Suprapubic skin (tissue), 4 donors: ENCODE measurements around the gene PCDH15. TPM values are rescaled to one million over a fixed set of nuclear protein-coding genes. Genes with fewer than 3 reads are reported as not detected.

Experiments used
- DNase-seq, 2 donors: peaks; one replicate each; pipeline ENCODE4 v3.0.0-alpha.2; 2019; ENCODE audit warnings: low spot score in 2 of 2
- H3K27ac ChIP-seq: fragments of 200-600 bp; sonication (generic); one replicate; pipeline ENCODE4 v1.5.1; 2019
- H3K27me3 ChIP-seq: fragments of 200-600 bp; sonication (generic); one replicate; pipeline ENCODE4 v1.5.1; 2019
- H3K36me3 ChIP-seq: fragments of 200-600 bp; sonication (generic); one replicate; pipeline ENCODE4 v1.5.1; 2019
- H3K4me1 ChIP-seq: fragments of 200-600 bp; sonication (generic); one replicate; pipeline ENCODE4 v1.5.1; 2019
- H3K4me3 ChIP-seq: fragments of 200-600 bp; sonication (generic); one replicate; pipeline ENCODE4 v1.5.1; 2019; ENCODE audit warnings: mild to moderate bottlenecking
- H3K9me3 ChIP-seq: fragments of 200-600 bp; sonication (generic); one replicate; pipeline ENCODE4 v1.5.1; 2019
- CTCF ChIP-seq, 2 donors: fragments of 200-600 bp in 1 of 2; fragments of 450-650 bp in 1 of 2; sonication (generic) in 1 of 2; IDR thresholded peaks; one replicate each; pipeline ENCODE4 v1.5.1; 2016 to 2019; ENCODE audit warnings: antibody characterized with exemption in 2 of 2, mild to moderate bottlenecking in 1 of 2, moderate library complexity in 1 of 2
- EP300 ChIP-seq: sonication (generic); formaldehyde crosslinking; IDR thresholded peaks from one replicate; pipeline ENCODE4 v1.6.1; 2017; ENCODE audit warnings: antibody characterized with exemption
- POLR2A ChIP-seq, 2 donors: fragments of 450-650 bp; IDR thresholded peaks; one replicate each; pipeline ENCODE4 v1.6.1; 2017; ENCODE audit warnings: antibody characterized with exemption in 2 of 2, mild to moderate bottlenecking in 2 of 2, moderate library complexity in 2 of 2
- POLR2AphosphoS5 ChIP-seq, 3 donors: sonication (generic); formaldehyde crosslinking; IDR thresholded peaks; one replicate each; pipeline ENCODE4 v1.6.1; 2017; ENCODE audit warnings: antibody characterized with exemption in 3 of 3
- WGBS: methylation state at CpG from one replicate; pipeline ENCODE4 v1.1.5; 2018; 5-methylcytosine and 5-hydroxymethylcytosine counted together
- total RNA-seq, 4 donors: library from RNA; depleted of rRNA; stranded (reverse); fragments of >200 nt; gene quantifications; one replicate each; pipeline ENCODE4 v1.1.0, GENCODE V29; 2016

PCDH15 gene
- total RNA-seq, 4 donors from 2014 or later = 0.11 TPM; not detected in 3

- Histone ChIP-seq H3K9me3 (no peaks in the 10 kb centered on the region), H3K4me3 (no peak overlapping the region), H3K27me3 (no peaks in the 10 kb centered on the region), H3K4me1 (no peaks in the 10 kb centered on the region), H3K36me3 (no peaks in the 10 kb centered on the region), H3K27ac (no peak overlapping the region)
- WGBS = 51% methylated on average over 2 of the region's 2 CpGs
- no peak for TF ChIP-seq EP300
- no peak for TF ChIP-seq POLR2A (IDR thresholded peaks at IDR 0.05)
- no peak for TF ChIP-seq POLR2AphosphoS5 (IDR thresholded peaks at IDR 0.05)
- no peak for TF ChIP-seq CTCF (IDR thresholded peaks at IDR 0.05)
- DNase-seq = no peak
Observed at GRCh38 chr10:54653518-54653917, 147.5 kb downstream of the PCDH15 start.

GRCh38 chr10:54650547-54650946 lies 150.5 kb downstream of the PCDH15 start:
- 78% methylated on average over 2 of the region's 2 CpGs for WGBS
- Histone ChIP-seq H3K4me1 (no peaks in the 10 kb centered on the region), H3K36me3 (no peaks in the 10 kb centered on the region), H3K27ac (no peak overlapping the region), H3K4me3 (no peak overlapping the region), H3K9me3 (no peaks in the 10 kb centered on the region), H3K27me3 (no peaks in the 10 kb centered on the region)
- no peak for DNase-seq
- TF ChIP-seq EP300 = no peak
- no peak for TF ChIP-seq CTCF (IDR thresholded peaks at IDR 0.05)
- no peak for TF ChIP-seq POLR2AphosphoS5 (IDR thresholded peaks at IDR 0.05)
- TF ChIP-seq POLR2A (IDR thresholded peaks at IDR 0.05) = no peak

GRCh38 chr10:54622017-54622416 lies 179.0 kb downstream of the PCDH15 start:
- no peaks in the 10 kb centered on the region for H3K9me3 ChIP-seq
- no peaks in the 10 kb centered on the region for H3K4me1 ChIP-seq
- no peak overlapping the region for H3K4me3 ChIP-seq
- no peak for TF ChIP-seq POLR2A (IDR thresholded peaks at IDR 0.05)
- no peak for TF ChIP-seq POLR2AphosphoS5 (IDR thresholded peaks at IDR 0.05)
- TF ChIP-seq EP300 = no peak
- TF ChIP-seq CTCF (IDR thresholded peaks at IDR 0.05) = no peak
- no peak for DNase-seq
- H3K36me3 ChIP-seq = no peaks in the 10 kb centered on the region
- H3K27ac ChIP-seq = no peak overlapping the region
- H3K27me3 ChIP-seq = no peaks in the 10 kb centered on the region
- WGBS = 56% methylated on average over 3 of the region's 3 CpGs

- no peaks in the 10 kb centered on the region for H3K27me3 ChIP-seq
- WGBS = 44% methylated on average over 2 of the region's 2 CpGs
Observed at GRCh38 chr10:54620352-54620751, 180.7 kb downstream of the PCDH15 start.

GRCh38 chr10:54614072-54614471 lies 187.0 kb downstream of the PCDH15 start:
- no peaks in the 10 kb centered on the region for H3K4me1 ChIP-seq
- H3K27ac ChIP-seq = no peak overlapping the region
- 62% methylated on average over 1 of the region's 1 CpG for WGBS
- no peaks in the 10 kb centered on the region for H3K27me3 ChIP-seq
- H3K36me3 ChIP-seq = no peaks in the 10 kb centered on the region
- no peak for TF ChIP-seq POLR2AphosphoS5 (IDR thresholded peaks at IDR 0.05)
- TF ChIP-seq CTCF (IDR thresholded peaks at IDR 0.05) = no peak
- TF ChIP-seq EP300 = no peak
- no peak for DNase-seq
- no peak overlapping the region for H3K4me3 ChIP-seq
- no peaks in the 10 kb centered on the region for H3K9me3 ChIP-seq

More at GRCh38 chr10:54620352-54620751, 180.7 kb downstream of the PCDH15 start:
- Histone ChIP-seq H3K9me3 (no peaks in the 10 kb centered on the region), H3K4me3 (no peak overlapping the region), H3K36me3 (no peaks in the 10 kb centered on the region), H3K27ac (no peak overlapping the region), H3K4me1 (no peaks in the 10 kb centered on the region)
- no peak for TF ChIP-seq EP300
- TF ChIP-seq POLR2AphosphoS5 (IDR thresholded peaks at IDR 0.05) = no peak
- no peak for TF ChIP-seq CTCF (IDR thresholded peaks at IDR 0.05)
- no peak for TF ChIP-seq POLR2A (IDR thresholded peaks at IDR 0.05)
- no peak for DNase-seq
